ENCODE results near the gene MAP1LC3B2.

DNA sequence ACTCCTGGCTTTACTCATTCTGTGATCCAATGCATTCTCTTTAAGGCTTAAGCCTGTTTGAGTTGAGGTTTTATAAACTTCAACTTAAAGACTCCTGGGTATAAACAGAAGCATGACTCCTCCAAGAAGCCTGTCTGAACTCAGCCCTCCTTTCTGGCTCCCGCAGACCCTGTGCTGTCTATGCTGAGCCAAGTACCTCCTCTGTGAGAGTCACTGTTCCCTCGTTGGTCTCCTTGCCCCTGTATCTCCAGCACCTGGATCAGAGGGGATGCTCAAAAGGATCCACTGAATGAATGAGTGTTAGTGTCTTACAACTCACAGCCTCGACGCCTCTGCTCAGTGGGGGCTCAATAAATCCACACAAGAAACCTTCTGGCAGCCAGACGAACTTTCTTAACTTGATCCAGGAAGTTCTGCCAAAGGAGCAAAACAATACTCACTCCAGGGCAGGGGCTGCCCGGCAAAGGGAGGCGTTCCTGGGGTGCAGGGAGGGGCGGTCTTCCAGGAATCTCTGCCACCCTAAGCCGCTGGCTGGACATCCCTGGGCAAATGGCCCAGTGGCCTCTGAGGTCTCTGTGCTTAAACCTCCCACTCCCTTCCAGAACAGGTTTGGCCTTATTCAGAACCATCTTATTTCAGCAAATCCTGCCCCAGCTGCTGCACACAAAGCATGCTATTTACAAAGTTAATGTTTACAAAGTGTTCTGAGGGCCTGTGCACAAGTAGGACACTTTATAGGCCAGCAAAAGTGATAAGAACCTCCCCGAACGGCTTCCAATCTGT is 32.9 kb downstream of the MAP1LC3B2 start:
- TF ChIP-seq, protein P1, sequence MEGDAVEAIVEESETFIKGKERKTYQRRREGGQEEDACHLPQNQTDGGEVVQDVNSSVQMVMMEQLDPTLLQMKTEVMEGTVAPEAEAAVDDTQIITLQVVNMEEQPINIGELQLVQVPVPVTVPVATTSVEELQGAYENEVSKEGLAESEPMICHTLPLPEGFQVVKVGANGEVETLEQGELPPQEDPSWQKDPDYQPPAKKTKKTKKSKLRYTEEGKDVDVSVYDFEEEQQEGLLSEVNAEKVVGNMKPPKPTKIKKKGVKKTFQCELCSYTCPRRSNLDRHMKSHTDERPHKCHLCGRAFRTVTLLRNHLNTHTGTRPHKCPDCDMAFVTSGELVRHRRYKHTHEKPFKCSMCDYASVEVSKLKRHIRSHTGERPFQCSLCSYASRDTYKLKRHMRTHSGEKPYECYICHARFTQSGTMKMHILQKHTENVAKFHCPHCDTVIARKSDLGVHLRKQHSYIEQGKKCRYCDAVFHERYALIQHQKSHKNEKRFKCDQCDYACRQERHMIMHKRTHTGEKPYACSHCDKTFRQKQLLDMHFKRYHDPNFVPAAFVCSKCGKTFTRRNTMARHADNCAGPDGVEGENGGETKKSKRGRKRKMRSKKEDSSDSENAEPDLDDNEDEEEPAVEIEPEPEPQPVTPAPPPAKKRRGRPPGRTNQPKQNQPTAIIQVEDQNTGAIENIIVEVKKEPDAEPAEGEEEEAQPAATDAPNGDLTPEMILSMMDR (IDR thresholded peaks at IDR 0.05) = peak in 2 of 7 experiments; percentile 4 to 5
- TF ChIP-seq POLR2A (IDR thresholded peaks at IDR 0.05) = no peak
